ENCODE measurements around the gene SLC37A3.

Gene SLC37A3

GRCh38 chr7:140400381-140400780, 2.1 kb upstream of the SLC37A3 start:
- no peak for DNase-seq (ENCODE audit: low spot score)

- no peak for DNase-seq (ENCODE audit: low spot score)
Observed at GRCh38 chr7:140398821-140399220, 491 bp upstream of the SLC37A3 start.

GRCh38 chr7:140393756-140394306, 4.5 kb downstream of the SLC37A3 start:
- no peak for DNase-seq (ENCODE audit: low spot score)

- no peak for DNase-seq (ENCODE audit: low spot score)
Observed at GRCh38 chr7:140391634-140392033, 6.7 kb downstream of the SLC37A3 start.

GRCh38 chr7:140390466-140391190, 7.7 kb downstream of the SLC37A3 start:
- no peak for DNase-seq (ENCODE audit: low spot score)

GRCh38 chr7:140390034-140390433, 8.3 kb downstream of the SLC37A3 start:
- no peak for DNase-seq (ENCODE audit: low spot score)

- DNase-seq (ENCODE audit: low spot score) = no peak
Observed at GRCh38 chr7:140389445-140389844, 8.9 kb downstream of the SLC37A3 start.

GRCh38 chr7:140384894-140385545, 13.3 kb downstream of the SLC37A3 start:
- no peak for DNase-seq (ENCODE audit: low spot score)

GRCh38 chr7:140383954-140384713, 14.2 kb downstream of the SLC37A3 start:
- DNase-seq (ENCODE audit: low spot score) = no peak

GRCh38 chr7:140375892-140376730, 22.2 kb downstream of the SLC37A3 start:
- DNase-seq (ENCODE audit: low spot score) = no peak

GRCh38 chr7:140375323-140375722, 23.0 kb downstream of the SLC37A3 start:
- DNase-seq (ENCODE audit: low spot score) = no peak

GRCh38 chr7:140369294-140369693, 29.0 kb downstream of the SLC37A3 start:
- DNase-seq (ENCODE audit: low spot score) = no peak

GRCh38 chr7:140367528-140367927, 30.8 kb downstream of the SLC37A3 start:
- DNase-seq (ENCODE audit: low spot score) = no peak

- no peak for DNase-seq (ENCODE audit: low spot score)
Observed at GRCh38 chr7:140364819-140365218, 33.5 kb downstream of the SLC37A3 start.

- DNase-seq (ENCODE audit: low spot score) = no peak
Observed at GRCh38 chr7:140360697-140361229, 37.6 kb downstream of the SLC37A3 start.

- no peak for DNase-seq (ENCODE audit: low spot score)
Observed at GRCh38 chr7:140358412-140359051, 39.8 kb downstream of the SLC37A3 start.

- DNase-seq (ENCODE audit: low spot score) = no peak
Observed at GRCh38 chr7:140358024-140358411, 40.3 kb downstream of the SLC37A3 start.

- DNase-seq (ENCODE audit: low spot score) = no peak
Observed at GRCh38 chr7:140350056-140350455, 48.3 kb downstream of the SLC37A3 start.

GRCh38 chr7:140349144-140349771, 49.1 kb downstream of the SLC37A3 start:
- DNase-seq (ENCODE audit: low spot score) = no peak

GRCh38 chr7:140348161-140348849, 50.0 kb downstream of the SLC37A3 start:
- DNase-seq (ENCODE audit: low spot score) = no peak

Data from HuH-7 (cell line).